Measurements from ENCODE around the gene MYO1E.

MYO1E gene

GRCh38 chr15:59311195-59311594 lies 61.5 kb downstream of the MYO1E start:
- Histone ChIP-seq H4K20me1 (ENCODE audit: control insufficient read depth, insufficient read depth, low read depth, low read length) (peaks cover 4% of the 10 kb centered on the region; the same call in 1 of the 2 replicates), H3K36me3 (ENCODE audit: control insufficient read depth, low read length) (no peaks in the 10 kb centered on the region), H3K27ac (ENCODE audit: low read depth, low read length) (no peak overlapping the region), H3K4me2 (ENCODE audit: low read length) (no peak overlapping the region; the same call in 1 of the 2 replicates), H3K9me3 (ENCODE audit: control insufficient read depth, insufficient read depth, low read length) (no peaks in the 10 kb centered on the region), H3K4me3 (ENCODE audit: low read length) (no peak overlapping the region), H3K4me1 (ENCODE audit: control insufficient read depth, low read length) (peaks cover 34% of the 10 kb centered on the region), H3K9me2 (replicated peaks; ENCODE audit: control insufficient read depth, low read length) (no peaks in the 10 kb centered on the region), H3K27me3 (ENCODE audit: control insufficient read depth, low read length) (no peaks in the 10 kb centered on the region), H3F3A (ENCODE audit: control insufficient read depth, insufficient read depth) (no peaks in the 10 kb centered on the region), H3K79me2 (ENCODE audit: control insufficient read depth, low read length) (peaks cover 53% of the 10 kb centered on the region)
- TF ChIP-seq CTCF (IDR thresholded peaks at IDR 0.05; ENCODE audit: low read depth, low read length, poor library complexity, severe bottlenecking): no peak
- TF ChIP-seq EZH2phosphoT487 (IDR thresholded peaks at IDR 0.05; ENCODE audit: borderline replicate concordance, low read length): no peak

GRCh38 chr15:59309405-59309804 lies 63.3 kb downstream of the MYO1E start:
- Histone ChIP-seq H3F3A (ENCODE audit: control insufficient read depth, insufficient read depth) (no peaks in the 10 kb centered on the region), H3K4me1 (ENCODE audit: control insufficient read depth, low read length) (peaks cover 32% of the 10 kb centered on the region), H3K9me3 (ENCODE audit: control insufficient read depth, insufficient read depth, low read length) (no peaks in the 10 kb centered on the region), H3K79me2 (ENCODE audit: control insufficient read depth, low read length) (peaks cover 49% of the 10 kb centered on the region), H3K27me3 (ENCODE audit: control insufficient read depth, low read length) (no peaks in the 10 kb centered on the region), H3K4me2 (ENCODE audit: low read length) (no peak overlapping the region), H3K9me2 (replicated peaks; ENCODE audit: control insufficient read depth, low read length) (no peaks in the 10 kb centered on the region), H4K20me1 (ENCODE audit: control insufficient read depth, insufficient read depth, low read depth, low read length) (peaks cover 4% of the 10 kb centered on the region; the same call in 1 of the 2 replicates), H3K27ac (ENCODE audit: low read depth, low read length) (no peak overlapping the region), H3K36me3 (ENCODE audit: control insufficient read depth, low read length) (no peaks in the 10 kb centered on the region), H3K4me3 (ENCODE audit: low read length) (no peak overlapping the region)
- TF ChIP-seq EZH2phosphoT487 (IDR thresholded peaks at IDR 0.05; ENCODE audit: borderline replicate concordance, low read length) (no peak), CTCF (IDR thresholded peaks at IDR 0.05; ENCODE audit: low read depth, low read length, poor library complexity, severe bottlenecking) (no peak)

- no peak overlapping the region for H3K27ac ChIP-seq (ENCODE audit: low read depth, low read length)
- H3K9me2 ChIP-seq (replicated peaks; ENCODE audit: control insufficient read depth, low read length): no peaks in the 10 kb centered on the region
- no peaks in the 10 kb centered on the region for H3K27me3 ChIP-seq (ENCODE audit: control insufficient read depth, low read length)
- peaks cover 4% of the 10 kb centered on the region; the same call in 1 of the 2 replicates for H4K20me1 ChIP-seq (ENCODE audit: control insufficient read depth, insufficient read depth, low read depth, low read length)
- H3K4me3 ChIP-seq (ENCODE audit: low read length): no peak overlapping the region
- peaks cover 13% of the 10 kb centered on the region for H3K4me1 ChIP-seq (ENCODE audit: control insufficient read depth, low read length)
- no peaks in the 10 kb centered on the region for H3K36me3 ChIP-seq (ENCODE audit: control insufficient read depth, low read length)
- no peak overlapping the region for H3K4me2 ChIP-seq (ENCODE audit: low read length)
- TF ChIP-seq CTCF (IDR thresholded peaks at IDR 0.05; ENCODE audit: low read depth, low read length, poor library complexity, severe bottlenecking) (no peak), EZH2phosphoT487 (IDR thresholded peaks at IDR 0.05; ENCODE audit: borderline replicate concordance, low read length) (no peak)
- no peaks in the 10 kb centered on the region for H3F3A ChIP-seq (ENCODE audit: control insufficient read depth, insufficient read depth)
- no peaks in the 10 kb centered on the region for H3K9me3 ChIP-seq (ENCODE audit: control insufficient read depth, insufficient read depth, low read length)
- peaks cover 42% of the 10 kb centered on the region for H3K79me2 ChIP-seq (ENCODE audit: control insufficient read depth, low read length)
Measured at GRCh38 chr15:59307165-59307537, 65.5 kb downstream of the MYO1E start.
